Measurements from ENCODE around the gene JUNB. TPM values are rescaled to one million over a fixed set of nuclear protein-coding genes. Genes with fewer than 3 reads are reported as not detected.
A peak's percentile ranks its signal among the peaks of the same experiment; 100 is the strongest.

The JUNB gene
- total and polyA plus RNA-seq, 2 of the 13 experiments (the other 11 are each of a cell fraction or from before 2014, with no cell fraction given) = 7.7 to 8.2 TPM

DNA sequence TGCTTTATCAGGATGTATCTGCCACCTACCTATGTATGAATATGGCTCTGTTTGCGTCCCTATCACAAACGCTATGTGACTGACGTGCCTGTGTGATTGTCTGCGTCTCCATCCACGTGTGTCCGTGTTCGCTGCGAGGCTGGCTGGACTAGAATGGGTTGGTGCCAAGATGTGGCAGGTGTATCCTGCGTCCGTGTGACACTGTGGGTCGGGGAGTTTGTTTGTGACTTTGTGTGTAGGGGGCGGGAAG, 9.2 kb upstream of the JUNB start (continued):
- TF ChIP-seq HMGXB3 (CRISPR knock-in tag; IDR thresholded peaks at IDR 0.05; ENCODE audit: borderline replicate concordance) (no peak), ZNF18 (CRISPR knock-in tag; IDR thresholded peaks at IDR 0.05; ENCODE audit: insufficient replicate concordance) (no peak), TEAD3 (CRISPR knock-in tag; optimal IDR thresholded peaks at IDR 0.05; ENCODE audit: borderline replicate concordance) (no peak), GATAD2A (CRISPR knock-in tag; IDR thresholded peaks at IDR 0.05) (peak; percentile 40; the same call in 1 of the 2 replicates), TBX3 (IDR thresholded peaks at IDR 0.05; ENCODE audit: borderline replicate concordance) (no peak), HNRNPLL (IDR thresholded peaks at IDR 0.05; ENCODE audit: low read depth, low read length, poor library complexity, severe bottlenecking) (no peak), ZNF501 (CRISPR knock-in tag; IDR thresholded peaks at IDR 0.05) (peak; percentile 41; the same call in 1 of the 2 replicates)

Data from HepG2 (cell line).